HG03520 (cell line): ENCODE results near the gene OBSCN.
A peak's percentile ranks its signal among the peaks of the same experiment; 100 is the strongest.

Source experiments
- ATAC-seq: cut with Tn5 transposase; IDR thresholded peaks from one replicate; pipeline ENCODE4 v1.9.1; 2021; ENCODE audit warnings: mild to moderate bottlenecking, moderate library complexity; ENCODE audit not compliant: unreplicated experiment

Gene OBSCN

GRCh38 chr1:228207851-228208821 is at the start of gene OBSCN:
Gene OBSCN, plus strand, starts transcription at chr1:228208044. Its CDS starts 3,740 bp downstream, at chr1:228211784.
- no peak for ATAC-seq

DNA sequence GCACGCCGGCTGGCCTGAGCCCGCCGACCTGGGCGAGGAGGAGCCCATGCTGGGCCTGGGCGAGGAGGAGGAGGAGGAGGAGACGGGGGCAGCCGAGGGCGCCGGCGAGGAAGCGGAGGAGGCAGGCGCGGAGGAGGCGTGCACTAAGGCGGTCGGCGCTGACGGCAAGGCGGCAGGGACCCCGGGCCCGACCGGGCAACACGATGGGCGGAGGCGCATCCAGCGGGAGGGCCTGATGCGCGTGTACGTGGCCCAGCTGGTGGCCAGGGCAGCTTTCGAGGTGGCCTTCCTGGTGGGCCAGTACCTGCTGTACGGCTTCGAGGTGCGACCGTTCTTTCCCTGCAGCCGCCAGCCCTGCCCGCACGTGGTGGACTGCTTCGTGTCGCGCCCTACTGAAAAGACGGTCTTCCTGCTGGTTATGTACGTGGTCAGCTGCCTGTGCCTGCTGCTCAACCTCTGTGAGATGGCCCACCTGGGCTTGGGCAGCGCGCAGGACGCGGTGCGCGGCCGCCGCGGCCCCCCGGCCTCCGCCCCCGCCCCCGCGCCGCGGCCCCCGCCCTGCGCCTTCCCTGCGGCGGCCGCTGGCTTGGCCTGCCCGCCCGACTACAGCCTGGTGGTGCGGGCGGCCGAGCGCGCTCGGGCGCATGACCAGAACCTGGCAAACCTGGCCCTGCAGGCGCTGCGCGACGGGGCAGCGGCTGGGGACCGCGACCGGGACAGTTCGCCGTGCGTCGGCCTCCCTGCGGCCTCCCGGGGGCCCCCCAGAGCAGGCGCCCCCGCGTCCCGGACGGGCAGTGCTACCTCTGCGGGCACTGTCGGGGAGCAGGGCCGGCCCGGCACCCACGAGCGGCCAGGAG is 49.5 kb upstream of the OBSCN start:
- ATAC-seq = no peak

DNA sequence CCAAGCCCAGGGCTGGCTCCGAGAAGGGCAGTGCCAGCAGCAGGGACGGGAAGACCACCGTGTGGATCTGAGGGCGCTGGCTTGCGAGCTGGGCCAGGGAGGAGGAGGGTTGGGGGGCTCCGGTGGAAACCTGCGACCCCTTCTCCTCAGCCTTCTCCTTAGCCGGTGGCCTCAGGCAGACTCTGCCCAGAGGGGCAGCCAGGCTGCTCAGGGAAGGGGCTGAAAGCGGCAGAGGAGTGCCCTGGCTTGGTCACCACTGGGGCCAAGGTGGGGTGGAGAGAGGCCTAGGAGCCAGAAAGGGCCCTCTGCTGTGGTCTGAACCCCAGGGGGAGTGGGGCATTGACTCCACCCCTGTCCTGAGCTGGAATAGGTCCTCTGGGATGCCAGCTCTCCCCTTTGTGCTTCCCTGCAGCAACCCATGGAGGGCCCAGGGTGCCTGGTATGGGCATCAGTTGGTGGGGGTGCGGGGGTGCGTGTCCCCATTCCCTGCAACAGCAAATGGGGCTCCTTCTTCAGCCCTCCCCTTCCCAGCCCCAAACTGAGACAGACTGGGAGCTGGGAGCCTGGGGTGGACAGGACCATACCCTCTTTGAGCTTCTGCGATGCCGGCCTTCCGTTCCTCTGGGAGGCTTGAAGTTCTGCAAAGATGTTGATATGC is 48.7 kb upstream of the OBSCN start:
- no peak for ATAC-seq

- no peak for ATAC-seq
Measured at GRCh38 chr1:228160201-228160761, 47.6 kb upstream of the OBSCN start.

DNA sequence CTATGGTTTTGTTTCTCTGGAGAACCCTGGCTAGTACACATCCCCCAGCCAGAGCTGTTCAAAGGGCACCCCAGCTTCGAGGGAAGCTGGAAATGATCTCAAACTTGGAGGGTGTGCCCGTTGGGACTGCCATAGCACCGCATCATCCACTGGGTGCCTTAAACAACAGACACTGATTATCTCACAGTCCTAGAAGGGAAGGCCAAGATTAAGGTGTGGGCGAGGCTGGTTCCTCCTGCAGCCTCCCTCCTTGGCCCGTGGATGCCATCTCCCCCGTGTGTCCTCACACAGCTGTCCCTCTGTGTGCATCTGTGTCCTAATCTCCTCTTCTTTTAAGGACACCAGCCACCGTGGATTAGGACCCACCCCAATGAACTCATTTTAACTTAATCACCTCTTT is 46.5 kb upstream of the OBSCN start:
- no peak for ATAC-seq

GRCh38 chr1:228161866-228162265 is 46.0 kb upstream of the OBSCN start:
- ATAC-seq = no peak

DNA sequence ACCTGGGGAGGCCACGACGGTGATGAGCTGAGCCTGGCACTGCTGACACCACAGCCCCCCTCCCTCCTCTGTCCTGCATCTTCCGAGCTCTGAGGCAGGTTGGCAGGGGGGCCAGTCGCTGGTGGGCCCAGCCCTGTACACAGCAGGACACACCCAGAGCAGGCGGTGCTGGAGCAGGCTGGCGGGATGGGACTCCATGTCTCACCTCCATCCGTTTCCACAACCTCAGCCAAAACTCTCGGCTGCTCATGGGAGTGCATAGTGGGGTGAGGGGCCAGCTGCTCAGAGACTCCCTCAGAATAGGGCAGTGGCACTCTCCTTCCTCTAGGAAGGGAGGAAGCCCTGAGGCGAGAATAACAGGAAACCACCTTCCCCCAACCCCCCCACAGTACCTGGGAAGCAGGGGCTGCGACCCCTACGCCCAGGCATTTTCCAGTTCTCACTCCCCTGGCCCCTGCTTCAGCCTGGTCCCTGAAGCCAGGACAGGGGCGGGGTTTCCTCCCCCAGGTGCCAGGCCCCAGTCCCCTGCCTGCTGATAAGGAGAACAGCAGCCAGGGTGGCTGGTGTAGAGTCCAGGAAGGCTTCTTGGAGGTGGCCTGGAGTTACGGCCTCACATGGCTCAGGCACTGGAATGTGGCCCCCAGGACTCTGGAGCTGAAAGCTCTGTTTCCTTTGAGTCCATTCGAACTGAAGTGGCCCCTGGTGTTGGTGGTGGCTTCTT is 45.4 kb upstream of the OBSCN start:
- ATAC-seq = no peak

- ATAC-seq = no peak
Measured at GRCh38 chr1:228163007-228163753, 44.7 kb upstream of the OBSCN start.

DNA sequence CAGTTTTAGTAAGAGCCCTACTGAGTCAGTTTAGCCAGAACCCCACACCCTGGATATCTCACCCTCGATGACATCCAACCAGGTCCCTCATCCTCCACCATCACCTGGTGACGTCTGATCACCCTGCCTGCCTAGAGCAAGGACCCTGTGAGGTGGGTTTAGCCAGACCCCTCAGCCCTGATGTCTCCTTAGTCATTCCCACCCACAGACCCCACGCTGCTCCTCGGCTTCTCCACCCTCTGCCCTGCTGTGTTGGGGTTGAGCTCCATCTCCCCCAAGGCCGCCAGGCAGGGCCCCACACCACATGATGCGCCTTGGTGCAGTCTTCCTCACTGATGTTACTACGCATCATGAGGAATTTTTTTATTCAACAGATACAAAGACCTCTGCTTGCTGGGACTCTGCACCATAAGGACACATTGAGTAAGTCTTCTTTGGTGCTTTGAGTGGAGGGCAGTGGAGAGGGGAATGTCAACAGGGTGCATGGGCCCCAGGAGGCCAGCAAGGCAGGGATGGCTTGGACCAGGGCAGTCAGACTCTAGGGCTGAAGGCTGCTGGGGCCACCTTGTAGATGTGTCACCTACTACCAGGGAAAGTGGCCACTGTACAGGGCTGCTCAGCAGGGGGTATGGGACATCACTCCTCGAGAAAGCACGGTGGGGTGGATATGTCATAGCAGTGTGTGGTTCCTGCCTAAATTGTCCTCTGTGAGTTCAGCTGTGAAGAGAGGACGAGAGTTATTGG is 43.9 kb upstream of the OBSCN start:
- ATAC-seq = no peak

DNA sequence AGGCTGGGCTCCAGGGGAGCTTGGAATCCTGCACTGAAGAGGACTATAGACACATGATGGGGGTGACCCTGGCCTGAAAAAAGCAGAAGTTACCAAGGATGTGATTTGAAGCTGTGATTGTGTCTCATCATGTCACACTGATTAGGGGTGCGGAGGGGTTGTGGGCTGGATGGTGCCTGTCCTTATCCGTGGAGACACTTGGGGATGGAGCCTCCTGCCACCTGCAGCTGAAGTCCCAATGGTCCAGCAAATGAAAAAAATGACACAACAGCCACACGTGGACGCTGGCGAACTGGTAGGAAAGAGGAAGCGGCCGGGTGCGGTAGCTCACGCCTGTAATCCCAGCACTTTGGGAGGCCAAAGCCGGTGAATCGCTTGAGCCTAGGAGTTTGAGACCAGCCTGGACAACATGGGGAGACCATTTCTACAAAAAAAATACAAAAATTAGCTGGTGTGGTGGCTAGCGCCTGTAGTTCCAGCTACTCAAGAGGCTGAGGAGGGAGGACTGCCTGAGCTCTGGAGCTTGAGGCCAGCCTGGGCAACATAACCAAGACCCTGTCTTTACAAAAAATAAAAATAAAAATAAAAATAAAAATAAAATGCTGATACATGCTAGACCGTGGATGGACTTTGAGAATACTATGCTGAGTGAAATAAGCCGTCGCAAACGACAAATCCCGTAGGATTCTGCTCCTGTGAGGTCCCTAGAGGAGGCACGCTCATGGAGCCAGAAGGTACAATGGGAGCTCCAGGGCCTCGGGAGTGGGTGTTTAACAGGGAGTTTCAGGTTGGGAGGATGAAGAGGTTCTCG is 43.1 kb upstream of the OBSCN start:
- peak; percentile 1 for ATAC-seq

DNA sequence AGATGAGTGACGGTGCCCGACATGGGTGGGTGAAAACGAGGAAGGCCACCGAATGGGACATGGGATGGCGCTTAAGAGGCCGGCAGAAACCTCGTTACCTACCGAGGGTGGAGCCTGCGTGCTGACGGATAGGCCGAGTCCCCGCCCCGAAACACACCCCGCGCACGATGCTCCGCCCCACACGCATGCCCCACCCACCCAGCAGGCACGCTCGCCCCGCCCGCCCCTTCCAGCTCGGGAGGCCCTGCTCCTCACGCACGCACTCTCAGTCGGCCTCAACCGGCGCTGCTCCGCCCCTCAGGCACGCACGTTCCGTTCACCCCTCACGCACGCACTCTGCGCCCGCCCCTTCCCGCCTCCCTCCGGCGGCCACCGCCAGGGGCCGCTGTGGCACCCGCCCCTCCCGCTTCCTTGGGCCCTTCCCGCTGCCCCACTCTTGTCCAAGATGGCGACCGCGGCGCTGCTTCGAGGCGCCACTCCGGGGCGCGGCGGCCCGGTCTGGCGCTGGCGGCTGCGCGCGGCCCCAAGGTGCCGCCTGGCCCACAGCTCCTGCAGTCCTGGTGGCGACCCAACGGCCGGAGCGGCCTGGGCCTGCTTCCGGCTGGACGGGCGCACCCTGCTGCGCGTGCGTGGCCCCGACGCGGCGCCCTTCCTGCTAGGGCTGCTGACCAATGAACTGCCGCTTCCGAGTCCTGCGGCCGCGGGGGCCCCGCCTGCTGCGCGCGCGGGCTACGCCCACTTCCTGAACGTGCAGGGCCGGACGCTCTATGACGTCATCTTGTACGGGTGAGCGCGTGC is 42.3 kb upstream of the OBSCN start, which contains the start of gene IBA57:
Gene IBA57, plus strand, starts transcription at position 433 of the 798 bp plus-strand sequence. Its CDS starts 13 bp downstream, at position 446.
- ATAC-seq = peak; percentile 76

DNA sequence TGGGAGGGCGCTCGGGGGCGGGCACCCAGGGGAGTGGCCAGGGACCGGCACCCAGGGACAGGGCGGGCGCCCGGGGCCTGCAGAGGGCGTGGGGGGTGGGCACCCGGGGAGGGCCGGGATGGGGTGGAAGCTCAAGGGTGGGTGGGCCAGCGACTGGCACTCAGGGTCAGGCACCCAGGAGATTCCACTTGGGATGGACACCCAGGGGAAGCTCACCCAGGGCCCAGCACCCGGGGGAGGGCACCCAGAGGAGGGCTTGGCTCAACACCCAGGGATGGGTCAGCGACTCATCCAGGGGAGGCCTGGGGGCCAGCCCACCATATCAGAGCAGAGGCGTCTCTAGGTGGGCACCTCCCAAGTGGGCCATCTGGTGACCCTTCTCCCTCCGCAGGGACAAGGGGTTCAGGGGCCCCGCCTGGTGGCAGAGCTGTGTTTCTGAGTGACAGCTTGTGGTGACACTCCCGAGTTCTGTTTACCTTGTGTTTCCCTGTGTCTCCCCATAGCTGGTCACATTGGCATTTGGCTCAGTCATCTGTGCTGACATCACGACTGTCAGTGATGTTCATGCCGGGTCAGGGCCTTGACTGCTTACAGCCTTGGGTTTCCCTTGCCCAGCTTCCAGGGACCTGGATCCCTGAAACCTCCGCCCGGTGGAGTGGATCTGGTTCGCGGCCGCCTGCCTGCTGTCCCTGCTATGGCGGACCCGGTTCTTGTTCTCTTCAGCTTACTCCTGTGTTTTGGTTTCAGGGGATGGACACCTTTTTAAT is 41.5 kb upstream of the OBSCN start:
- peak; percentile 8 for ATAC-seq

DNA sequence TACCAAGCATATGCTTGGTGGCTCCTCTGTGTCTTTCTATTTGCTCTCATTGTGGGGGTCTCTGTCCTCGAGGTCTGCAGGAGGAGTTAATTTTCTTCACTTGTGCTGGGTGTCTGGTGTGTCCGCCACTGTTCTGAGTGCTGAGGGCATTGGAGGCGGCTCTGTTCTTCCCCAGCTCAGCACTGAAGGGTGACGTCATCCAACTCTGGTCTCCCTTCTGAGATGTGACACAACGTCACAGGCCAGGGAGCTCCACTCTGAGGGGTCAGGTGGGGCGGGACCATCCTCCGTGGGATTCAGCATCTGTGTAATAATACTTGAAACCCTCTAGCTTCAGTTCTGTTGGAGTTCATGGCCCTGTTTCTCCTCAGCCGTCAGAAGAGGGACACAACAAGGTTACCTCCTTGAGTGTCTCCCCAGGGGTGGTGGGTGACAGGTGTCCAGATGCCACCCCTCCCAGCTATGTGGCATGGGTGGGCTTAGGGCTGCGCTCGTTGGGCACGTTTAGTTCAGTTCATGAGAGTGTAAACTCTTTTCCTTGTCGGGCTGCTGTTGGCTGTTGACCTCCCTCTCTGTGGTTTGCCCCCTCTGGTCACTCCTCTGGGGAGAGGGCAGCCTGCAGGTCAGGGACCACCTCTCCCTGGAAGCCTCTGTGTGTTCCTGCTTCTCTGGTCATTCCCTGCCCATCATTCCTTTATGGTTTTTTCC is 39.1 kb upstream of the OBSCN start:
- ATAC-seq = no peak

- ATAC-seq = no peak
Measured at GRCh38 chr1:228169345-228169744, 38.5 kb upstream of the OBSCN start.

GRCh38 chr1:228170666-228171065 is 37.2 kb upstream of the OBSCN start:
- no peak for ATAC-seq
